ENCODE results near the gene CLDN10.

CLDN10 gene

DNA sequence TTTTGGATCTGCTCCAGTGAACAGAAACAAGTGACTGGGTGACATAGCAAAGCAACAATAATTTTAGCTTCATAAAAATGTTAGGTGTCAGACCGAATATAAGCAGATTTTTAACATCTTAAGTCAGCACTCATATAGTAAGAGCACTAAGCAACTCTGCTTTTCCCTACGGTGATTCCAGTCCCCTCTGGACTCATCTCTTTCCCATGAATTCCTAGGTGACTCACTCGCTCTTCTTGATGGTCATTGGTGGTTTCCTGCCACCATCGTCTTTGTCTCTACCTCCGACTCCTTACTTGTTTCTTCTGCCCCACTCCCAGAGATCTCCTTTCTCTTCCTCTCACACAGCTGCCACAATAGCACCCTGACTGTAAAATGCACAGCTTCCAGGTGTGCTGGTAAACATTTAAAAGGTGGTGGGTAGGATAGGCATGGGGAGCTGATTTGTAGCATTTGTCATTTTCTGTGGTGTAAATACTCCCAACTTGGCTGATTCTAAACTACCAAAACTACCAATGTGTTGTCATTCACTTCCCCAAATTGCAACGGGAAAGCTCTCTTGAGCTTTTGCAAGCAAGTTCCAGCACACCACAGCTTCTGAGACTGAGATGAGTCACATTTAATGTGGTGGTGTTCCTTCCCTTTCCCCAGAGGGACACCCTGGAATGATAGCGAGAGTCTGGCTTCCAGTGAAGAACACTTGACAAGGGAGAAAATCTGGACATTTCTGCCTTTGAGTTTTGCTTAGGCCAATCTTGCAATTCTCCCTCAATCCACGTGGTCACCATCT lies 42.8 kb upstream of the CLDN10 start:
- TF ChIP-seq TAF1 (IDR thresholded peaks at IDR 0.05; ENCODE audit: low read depth) = no peak
- TF ChIP-seq, protein P1, sequence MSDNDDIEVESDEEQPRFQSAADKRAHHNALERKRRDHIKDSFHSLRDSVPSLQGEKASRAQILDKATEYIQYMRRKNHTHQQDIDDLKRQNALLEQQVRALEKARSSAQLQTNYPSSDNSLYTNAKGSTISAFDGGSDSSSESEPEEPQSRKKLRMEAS (IDR thresholded peaks at IDR 0.05) = peak; percentile 48

DNA sequence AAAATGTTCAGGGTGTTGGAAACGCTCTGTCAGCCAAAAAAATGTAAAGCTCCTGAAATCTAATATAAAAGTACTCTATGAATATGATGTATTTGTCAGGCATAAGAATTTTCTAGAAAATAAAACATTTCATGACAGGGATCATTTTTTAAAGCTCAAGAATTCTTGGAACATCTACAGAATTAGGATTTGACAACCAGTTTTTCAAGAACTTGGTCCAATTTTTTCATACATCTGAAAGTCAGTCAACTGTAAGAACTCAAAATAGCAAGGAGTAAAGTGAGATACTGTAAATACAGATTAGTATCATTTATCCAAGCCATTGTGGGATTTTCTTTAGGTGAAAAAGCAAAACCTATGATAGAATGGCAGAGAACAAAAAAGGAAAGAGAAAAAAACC lies 41.6 kb upstream of the CLDN10 start:
- TF ChIP-seq ZBTB7A (IDR thresholded peaks at IDR 0.05; ENCODE audit: low read depth) (no peak), TEAD4 (IDR thresholded peaks at IDR 0.05) (peak; percentile 46), TCF12 (IDR thresholded peaks at IDR 0.05; ENCODE audit: low read depth) (peak; percentile 36; the same call in 1 of the 2 replicates), NFIC (IDR thresholded peaks at IDR 0.05) (peak; percentile 84), EP300 (IDR thresholded peaks at IDR 0.05; ENCODE audit: borderline replicate concordance) (peak; percentile 47; the same call in 1 of the 2 replicates)

DNA sequence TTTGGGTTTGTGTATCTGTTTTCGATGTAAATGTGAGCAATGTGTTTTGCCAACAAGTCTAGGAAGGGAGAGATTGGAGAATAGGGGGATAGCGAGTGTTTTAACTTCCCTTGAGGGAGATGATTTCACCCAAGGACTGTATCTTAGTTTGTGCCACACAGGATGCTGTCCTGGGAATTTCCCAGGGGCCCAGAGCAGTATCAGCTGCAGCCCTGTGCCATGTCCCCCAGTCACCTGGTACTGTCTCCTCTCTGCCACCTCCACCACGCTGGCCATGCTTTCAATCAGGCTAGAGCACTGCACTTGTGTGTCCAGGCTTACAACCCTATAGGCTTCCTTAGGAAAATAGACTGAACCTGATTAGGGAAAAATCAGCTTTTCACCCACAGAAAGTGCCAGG lies 40.1 kb upstream of the CLDN10 start:
- TF ChIP-seq TEAD4 (IDR thresholded peaks at IDR 0.05) (no peak), CREB1 (IDR thresholded peaks at IDR 0.05; ENCODE audit: low read depth) (no peak), RAD21 (IDR thresholded peaks at IDR 0.05; ENCODE audit: low read depth) (no peak), CEBPB (IDR thresholded peaks at IDR 0.05) (no peak), EP300 (IDR thresholded peaks at IDR 0.05; ENCODE audit: borderline replicate concordance) (no peak), EGR1 (IDR thresholded peaks at IDR 0.05) (no peak), FOXM1 (IDR thresholded peaks at IDR 0.05; ENCODE audit: borderline replicate concordance, low read depth) (no peak), TCF12 (IDR thresholded peaks at IDR 0.05; ENCODE audit: low read depth) (no peak), YY1 (IDR thresholded peaks at IDR 0.05; ENCODE audit: low read depth) (no peak), TAF1 (IDR thresholded peaks at IDR 0.05; ENCODE audit: low read depth) (no peak), ZBTB7A (IDR thresholded peaks at IDR 0.05; ENCODE audit: low read depth) (no peak)
- TF ChIP-seq, protein P2, sequence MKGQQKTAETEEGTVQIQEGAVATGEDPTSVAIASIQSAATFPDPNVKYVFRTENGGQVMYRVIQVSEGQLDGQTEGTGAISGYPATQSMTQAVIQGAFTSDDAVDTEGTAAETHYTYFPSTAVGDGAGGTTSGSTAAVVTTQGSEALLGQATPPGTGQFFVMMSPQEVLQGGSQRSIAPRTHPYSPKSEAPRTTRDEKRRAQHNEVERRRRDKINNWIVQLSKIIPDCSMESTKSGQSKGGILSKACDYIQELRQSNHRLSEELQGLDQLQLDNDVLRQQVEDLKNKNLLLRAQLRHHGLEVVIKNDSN (IDR thresholded peaks at IDR 0.05) = no peak
- TF ChIP-seq, protein P1 (IDR thresholded peaks at IDR 0.05) = no peak
- TF ChIP-seq, protein P3, sequence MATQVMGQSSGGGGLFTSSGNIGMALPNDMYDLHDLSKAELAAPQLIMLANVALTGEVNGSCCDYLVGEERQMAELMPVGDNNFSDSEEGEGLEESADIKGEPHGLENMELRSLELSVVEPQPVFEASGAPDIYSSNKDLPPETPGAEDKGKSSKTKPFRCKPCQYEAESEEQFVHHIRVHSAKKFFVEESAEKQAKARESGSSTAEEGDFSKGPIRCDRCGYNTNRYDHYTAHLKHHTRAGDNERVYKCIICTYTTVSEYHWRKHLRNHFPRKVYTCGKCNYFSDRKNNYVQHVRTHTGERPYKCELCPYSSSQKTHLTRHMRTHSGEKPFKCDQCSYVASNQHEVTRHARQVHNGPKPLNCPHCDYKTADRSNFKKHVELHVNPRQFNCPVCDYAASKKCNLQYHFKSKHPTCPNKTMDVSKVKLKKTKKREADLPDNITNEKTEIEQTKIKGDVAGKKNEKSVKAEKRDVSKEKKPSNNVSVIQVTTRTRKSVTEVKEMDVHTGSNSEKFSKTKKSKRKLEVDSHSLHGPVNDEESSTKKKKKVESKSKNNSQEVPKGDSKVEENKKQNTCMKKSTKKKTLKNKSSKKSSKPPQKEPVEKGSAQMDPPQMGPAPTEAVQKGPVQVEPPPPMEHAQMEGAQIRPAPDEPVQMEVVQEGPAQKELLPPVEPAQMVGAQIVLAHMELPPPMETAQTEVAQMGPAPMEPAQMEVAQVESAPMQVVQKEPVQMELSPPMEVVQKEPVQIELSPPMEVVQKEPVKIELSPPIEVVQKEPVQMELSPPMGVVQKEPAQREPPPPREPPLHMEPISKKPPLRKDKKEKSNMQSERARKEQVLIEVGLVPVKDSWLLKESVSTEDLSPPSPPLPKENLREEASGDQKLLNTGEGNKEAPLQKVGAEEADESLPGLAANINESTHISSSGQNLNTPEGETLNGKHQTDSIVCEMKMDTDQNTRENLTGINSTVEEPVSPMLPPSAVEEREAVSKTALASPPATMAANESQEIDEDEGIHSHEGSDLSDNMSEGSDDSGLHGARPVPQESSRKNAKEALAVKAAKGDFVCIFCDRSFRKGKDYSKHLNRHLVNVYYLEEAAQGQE (IDR thresholded peaks at IDR 0.05; ENCODE audit: low read depth) = no peak

DNA sequence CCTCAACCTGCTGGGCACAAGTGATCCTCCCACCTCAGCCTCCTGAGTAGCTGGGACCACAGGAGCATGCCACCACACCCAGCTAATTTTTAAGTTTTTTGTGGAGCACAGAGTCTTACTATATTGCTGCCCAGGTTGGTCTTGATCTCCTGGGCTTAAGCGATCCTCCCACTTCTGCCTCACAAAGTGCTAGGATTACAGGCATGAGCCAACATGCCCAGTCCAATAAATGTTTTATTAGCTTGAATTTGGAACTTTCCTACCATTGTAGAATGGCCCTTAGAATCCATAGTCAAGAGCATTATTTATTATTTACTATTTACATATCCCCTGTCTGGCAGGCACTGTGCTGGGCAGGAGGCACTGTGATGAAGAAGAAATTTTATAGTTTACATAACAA lies 39.6 kb upstream of the CLDN10 start:
- TF ChIP-seq TCF12 (IDR thresholded peaks at IDR 0.05; ENCODE audit: low read depth) = no peak
- no peak for TF ChIP-seq TEAD4 (IDR thresholded peaks at IDR 0.05)
- TF ChIP-seq TAF1 (IDR thresholded peaks at IDR 0.05; ENCODE audit: low read depth) = no peak
- TF ChIP-seq, protein P1 (IDR thresholded peaks at IDR 0.05) = no peak
- TF ChIP-seq ZBTB7A (IDR thresholded peaks at IDR 0.05; ENCODE audit: low read depth) = no peak
- TF ChIP-seq CEBPB (IDR thresholded peaks at IDR 0.05) = no peak
- TF ChIP-seq EP300 (IDR thresholded peaks at IDR 0.05; ENCODE audit: borderline replicate concordance) = no peak
- TF ChIP-seq FOXM1 (IDR thresholded peaks at IDR 0.05; ENCODE audit: borderline replicate concordance, low read depth) = no peak
- TF ChIP-seq, protein P2 (IDR thresholded peaks at IDR 0.05) = no peak
- TF ChIP-seq, protein P3 (IDR thresholded peaks at IDR 0.05; ENCODE audit: low read depth) = no peak
- no peak for TF ChIP-seq EGR1 (IDR thresholded peaks at IDR 0.05)
- no peak for TF ChIP-seq YY1 (IDR thresholded peaks at IDR 0.05; ENCODE audit: low read depth)
- no peak for TF ChIP-seq RAD21 (IDR thresholded peaks at IDR 0.05; ENCODE audit: low read depth)
- no peak for TF ChIP-seq NFIC (IDR thresholded peaks at IDR 0.05)
- TF ChIP-seq CREB1 (IDR thresholded peaks at IDR 0.05; ENCODE audit: low read depth) = no peak

DNA sequence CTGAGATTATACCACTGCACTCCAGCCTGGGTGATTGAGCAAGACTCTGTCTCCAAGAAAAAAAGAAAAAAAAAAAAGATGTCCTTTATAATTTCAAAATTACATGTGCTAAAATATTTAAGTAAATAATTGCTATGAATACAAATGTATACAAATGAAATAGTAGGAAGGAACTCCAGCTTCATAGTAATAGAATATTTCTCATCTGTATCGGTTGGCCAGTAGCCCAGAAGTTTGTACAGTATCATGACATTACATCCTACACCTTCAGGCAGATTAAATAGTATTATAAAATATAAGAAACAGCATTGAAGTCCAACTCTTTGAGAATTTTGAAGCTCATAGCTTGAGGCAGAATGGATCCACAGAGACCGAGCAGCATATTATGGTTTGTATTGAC lies 36.5 kb upstream of the CLDN10 start:
- TF ChIP-seq CREB1 (IDR thresholded peaks at IDR 0.05; ENCODE audit: low read depth) (no peak), ZBTB7A (IDR thresholded peaks at IDR 0.05; ENCODE audit: low read depth) (no peak), FOXM1 (IDR thresholded peaks at IDR 0.05; ENCODE audit: borderline replicate concordance, low read depth) (no peak), TCF12 (IDR thresholded peaks at IDR 0.05; ENCODE audit: low read depth) (no peak), EGR1 (IDR thresholded peaks at IDR 0.05) (no peak), EP300 (IDR thresholded peaks at IDR 0.05; ENCODE audit: borderline replicate concordance) (no peak), TEAD4 (IDR thresholded peaks at IDR 0.05) (no peak), NFIC (IDR thresholded peaks at IDR 0.05) (no peak), YY1 (IDR thresholded peaks at IDR 0.05; ENCODE audit: low read depth) (no peak), TAF1 (IDR thresholded peaks at IDR 0.05; ENCODE audit: low read depth) (no peak)
- TF ChIP-seq, protein P2 (IDR thresholded peaks at IDR 0.05) = no peak
- TF ChIP-seq, protein P3 (IDR thresholded peaks at IDR 0.05; ENCODE audit: low read depth) = no peak
- TF ChIP-seq, protein P1 (IDR thresholded peaks at IDR 0.05) = no peak

Measured in Ishikawa (cell line).